Measurements from ENCODE around the gene SNTG2.

DNA sequence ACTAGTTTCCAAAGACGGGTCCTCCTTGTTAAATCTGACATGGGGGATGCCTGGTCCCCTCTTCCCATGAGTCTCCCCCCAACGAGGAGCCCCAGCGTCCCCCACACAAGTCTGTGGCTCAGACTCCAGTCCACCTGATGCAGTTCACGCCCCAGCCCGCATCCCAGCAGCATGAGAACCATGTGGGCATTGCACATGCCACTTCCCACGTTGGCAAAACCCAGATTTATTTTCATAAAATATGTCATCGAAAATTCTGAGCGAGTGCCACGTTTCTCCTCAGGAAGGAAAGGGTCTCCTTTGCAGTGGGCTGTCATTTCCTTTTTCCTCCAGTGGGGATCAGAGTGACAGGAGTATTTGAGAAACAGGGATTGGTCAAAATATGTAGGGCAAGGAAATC, 417.0 kb downstream of the SNTG2 start:
- TF ChIP-seq HCFC1 (IDR thresholded peaks at IDR 0.05; ENCODE audit: low read length) (no peak), ZBTB33 (IDR thresholded peaks at IDR 0.05) (no peak), ETV6 (conservative IDR thresholded peaks at IDR 0.05 in 1 of 2, IDR thresholded peaks at IDR 0.05 in 1 of 2; ENCODE audit: borderline replicate concordance in 1 of 2, low read depth in 1 of 2) (no peak), HDAC6 (IDR thresholded peaks at IDR 0.05; ENCODE audit: unreplicated experiment) (no peak), ZZZ3 (IDR thresholded peaks at IDR 0.05; ENCODE audit: control insufficient read depth, insufficient read length, low read depth) (no peak), CBX5 (IDR thresholded peaks at IDR 0.05; ENCODE audit: low read depth) (no peak), EZH2 (IDR thresholded peaks at IDR 0.05; ENCODE audit: borderline replicate concordance, control insufficient read depth, low read depth, low read length) (no peak)
